Activated CD8-positive, alpha-beta memory T cell treated with anti-CD3 and anti-CD28 coated beads for 24 hours (primary cell): ENCODE data around the gene ELANE.
"Not testable (repeated sequence)": the region's sequence is repeated elsewhere in the genome, so short reads cannot be mapped to it uniquely, and the experiment has no call there.

Source experiments
- DNase-seq: peaks from one replicate; pipeline ENCODE4 v3.0.0-alpha.2; 2020

Gene ELANE

DNA sequence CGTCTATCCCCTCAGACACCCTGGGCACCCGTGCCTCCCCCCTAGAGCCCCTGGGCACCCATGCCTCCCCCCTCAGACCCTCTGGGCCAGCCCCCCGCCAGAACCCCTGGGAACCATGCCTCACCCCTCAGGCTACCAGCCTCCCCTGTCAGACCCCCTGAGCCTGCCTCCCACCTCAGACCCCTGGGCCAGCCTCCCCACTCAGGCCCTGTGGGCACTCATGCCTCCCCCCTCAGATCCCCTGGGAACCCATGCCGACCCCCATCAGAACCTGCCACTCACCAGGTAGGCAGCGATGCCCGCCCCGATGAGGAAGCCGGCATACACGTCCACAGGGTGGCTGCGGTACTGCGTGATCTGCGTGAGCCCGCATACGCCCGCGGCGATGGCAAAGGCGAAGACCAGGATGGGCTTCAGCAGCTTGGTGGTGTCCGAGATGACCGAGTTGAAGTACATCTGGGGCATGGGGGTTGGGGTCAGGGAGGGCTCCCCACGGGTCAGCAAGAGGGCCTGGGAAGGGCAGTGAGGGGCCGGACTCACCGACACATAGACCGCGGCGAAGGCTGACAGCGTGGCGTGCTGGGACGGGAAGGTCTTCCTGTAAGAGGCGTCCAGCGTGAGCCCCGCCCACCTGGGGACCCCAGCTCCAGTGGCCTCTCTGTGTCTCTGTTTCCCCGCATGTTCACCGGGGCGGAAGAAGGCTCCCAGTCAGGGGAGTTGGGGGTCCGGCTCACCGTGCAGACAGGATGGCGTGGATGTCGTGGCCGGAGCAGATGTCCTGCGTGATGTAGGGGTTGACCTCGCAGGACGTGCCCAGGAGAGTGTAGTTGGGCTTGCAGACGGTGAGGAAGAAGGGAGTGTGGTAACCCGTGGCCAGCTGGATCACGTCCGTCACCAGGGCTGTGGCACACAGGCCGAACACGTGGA is 37.7 kb upstream of the ELANE start:
- DNase-seq = no peak

- DNase-seq = no peak
Measured at GRCh38 chr19:815079-815774, 36.9 kb upstream of the ELANE start.

DNA sequence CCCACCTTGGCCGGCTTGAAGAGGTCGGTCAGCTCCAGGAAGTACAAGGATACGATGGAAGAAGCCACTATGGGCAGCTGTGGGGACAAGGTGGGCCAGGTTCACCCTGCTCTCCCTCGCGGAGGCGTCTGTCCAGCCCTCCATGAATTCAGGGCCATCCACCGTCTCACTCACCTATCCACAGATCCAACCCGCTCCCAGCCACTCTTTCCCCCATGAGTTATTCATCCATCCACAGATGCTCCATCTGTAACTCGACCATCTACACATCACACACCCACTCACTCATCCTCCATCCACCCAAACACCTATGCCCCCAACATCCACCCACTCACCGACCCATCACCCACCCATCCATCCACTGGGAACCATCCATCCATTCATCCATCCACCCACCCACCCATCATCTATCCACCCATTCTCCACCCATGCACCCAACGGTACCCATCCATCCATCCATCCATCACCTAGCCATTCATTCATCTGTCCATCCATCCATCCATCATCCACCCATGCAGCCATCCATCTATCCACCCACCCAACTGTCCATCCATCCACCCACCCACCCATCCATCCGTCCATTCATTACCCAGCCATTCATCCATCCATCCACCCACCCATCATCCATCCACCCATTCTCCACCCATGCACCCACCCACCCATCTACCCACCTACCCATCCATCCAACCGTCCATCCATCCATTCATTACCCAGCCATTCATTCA is 36.2 kb upstream of the ELANE start:
- DNase-seq = no peak

DNA sequence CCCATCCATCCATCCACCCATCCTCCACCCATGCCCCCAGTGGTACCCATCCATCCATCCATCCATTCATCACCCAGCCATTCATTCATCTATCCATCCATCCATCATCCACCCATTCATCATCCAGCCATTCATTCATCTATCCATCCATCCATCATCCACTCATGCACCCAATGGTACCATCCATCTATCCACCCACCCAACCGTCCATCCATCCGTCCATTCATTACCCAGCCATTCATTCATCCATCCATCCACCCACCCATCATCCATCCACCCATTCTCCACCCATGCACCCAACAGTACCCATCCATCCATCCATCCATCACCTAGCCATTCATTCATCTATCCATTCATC is 35.6 kb upstream of the ELANE start:
- no peak for DNase-seq

DNA sequence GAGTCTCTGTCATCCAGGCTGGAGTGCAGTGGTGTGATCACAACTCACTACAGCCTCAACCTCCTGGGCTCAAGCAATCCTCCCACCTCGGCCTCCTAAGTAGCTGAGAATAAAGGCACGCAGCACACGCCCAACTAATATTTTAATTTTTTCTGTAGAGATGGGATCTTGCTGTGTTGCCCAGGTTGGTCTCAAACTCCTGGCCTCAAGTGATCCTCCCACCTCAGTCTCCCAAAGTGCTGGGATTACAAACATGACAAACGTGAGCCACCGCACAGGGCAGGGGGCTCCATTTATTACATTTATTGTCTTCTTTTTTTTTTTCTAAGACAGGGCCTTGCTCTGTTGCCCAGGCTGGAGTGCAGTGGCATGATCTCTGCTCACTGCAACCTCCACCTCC is 31.9 kb upstream of the ELANE start:
- not testable (repeated sequence) for DNase-seq

DNA sequence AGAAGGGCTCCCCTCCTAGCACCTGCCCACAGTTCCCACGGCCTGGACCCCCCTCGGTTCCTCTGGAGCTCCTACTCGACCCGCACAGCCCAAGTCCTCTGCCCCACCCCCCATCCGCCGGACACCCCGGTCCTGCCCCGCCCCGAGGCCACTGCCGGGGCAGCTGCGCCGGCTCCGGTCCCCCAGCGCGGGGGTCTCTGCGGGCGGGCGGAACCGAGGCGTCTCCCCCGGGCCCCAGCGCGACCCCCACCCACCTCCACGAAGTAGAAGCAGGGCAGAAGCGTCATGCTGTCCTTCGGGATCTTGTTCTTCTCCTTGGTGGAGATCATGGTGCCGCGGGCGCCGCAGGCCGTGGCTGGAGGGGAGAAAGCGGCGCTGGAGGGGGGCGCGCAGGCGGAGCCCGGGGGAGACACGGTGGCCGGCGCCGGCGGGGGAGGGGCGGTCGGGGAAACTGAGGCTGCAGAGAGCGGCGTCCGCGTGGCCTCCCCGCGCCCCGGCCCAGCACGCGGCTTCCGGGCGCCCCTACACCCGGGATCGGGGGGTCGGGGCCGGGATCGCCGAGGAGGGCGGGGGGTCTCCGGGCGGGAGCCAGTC is 30.8 kb upstream of the ELANE start:
- no peak for DNase-seq

DNA sequence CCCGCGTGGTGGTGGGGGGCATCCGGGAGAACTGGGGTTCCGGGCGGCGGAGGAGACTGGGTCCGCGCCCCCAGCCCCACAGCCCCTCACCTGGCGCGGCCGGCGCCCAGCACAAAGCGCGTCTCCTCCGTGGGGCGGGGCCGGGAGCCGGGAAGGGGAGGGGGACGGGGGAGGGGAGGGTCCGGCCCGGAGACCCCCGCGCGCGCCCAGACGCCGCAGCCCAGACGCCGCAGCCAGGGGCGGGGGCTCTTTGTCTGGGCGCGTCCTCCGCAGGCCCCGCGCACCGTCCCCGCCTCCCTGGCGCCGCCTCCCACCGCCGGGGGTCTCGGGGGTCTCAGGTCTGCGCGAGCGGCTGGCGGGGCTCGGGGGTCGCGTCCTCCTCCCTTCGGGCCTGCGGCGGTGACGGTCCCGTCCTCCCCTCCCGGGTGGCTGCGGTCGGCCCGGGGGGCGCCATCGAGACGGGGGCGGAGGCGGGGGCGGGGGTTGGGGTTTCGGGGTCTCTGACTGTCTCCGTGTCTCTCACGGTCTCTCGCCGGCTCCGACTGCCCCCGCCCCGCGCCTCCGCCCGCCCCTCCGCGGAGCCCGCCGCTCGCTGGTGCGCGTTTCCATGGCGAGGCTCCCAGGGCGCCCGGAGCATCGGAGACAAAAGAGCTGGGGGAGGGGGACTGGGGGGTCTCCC is 30.1 kb upstream of the ELANE start, which contains the start of gene PLPPR3:
Gene PLPPR3 (minus strand): TSS at position 131 of the 679 bp plus-strand sequence. CDS start 396 bp downstream, outside the sequence.
- DNase-seq = no peak

- DNase-seq = no peak
Measured at GRCh38 chr19:823565-824121, 28.5 kb upstream of the ELANE start.

DNA sequence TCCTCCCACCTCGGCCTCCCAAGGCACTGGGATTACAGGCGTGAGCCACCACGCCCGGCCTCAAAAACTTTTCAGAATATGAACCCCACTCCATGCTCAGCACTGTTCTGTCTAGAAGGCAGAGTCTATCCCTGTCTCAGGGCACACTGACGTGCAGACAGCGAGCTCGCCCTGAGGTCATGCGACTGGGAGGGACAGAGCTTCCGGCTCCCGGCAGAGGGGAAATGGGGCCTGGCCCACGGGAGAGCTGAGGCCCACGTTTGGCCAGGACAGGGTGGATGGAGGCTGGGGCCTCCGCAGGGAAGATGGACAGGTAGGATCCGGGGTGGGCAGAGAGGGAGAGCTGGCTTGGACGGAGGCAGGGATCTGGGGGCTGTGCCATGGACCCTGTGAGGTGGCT is 27.2 kb upstream of the ELANE start:
- DNase-seq = no peak

GRCh38 chr19:825897-826644 is 26.0 kb upstream of the ELANE start:
- DNase-seq = no peak

DNA sequence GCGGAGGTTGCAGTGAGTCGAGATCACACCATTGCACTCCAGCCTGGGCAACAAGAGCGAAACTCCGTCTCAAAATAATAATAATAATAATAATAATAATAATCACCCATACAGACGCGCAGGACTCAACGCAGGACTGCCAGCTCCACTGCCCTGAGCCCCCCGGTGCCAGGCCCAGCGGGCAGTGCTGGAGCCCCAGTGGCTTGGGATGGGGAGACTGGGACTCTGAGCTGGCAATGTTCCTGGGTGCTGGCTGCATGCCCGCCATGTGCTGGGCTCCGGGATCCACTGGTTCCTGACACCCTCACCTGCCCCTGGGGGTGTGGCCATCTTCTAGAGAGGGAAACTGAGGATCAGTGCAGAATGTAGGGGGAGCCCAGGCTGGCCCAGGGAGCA is 24.8 kb upstream of the ELANE start:
- DNase-seq = no peak

GRCh38 chr19:827710-828321 is 24.3 kb upstream of the ELANE start, which contains the start of gene AZU1:
AZU1 (plus strand) TSS chr19:827837; CDS start chr19:827847, 10 bp downstream.
- DNase-seq = no peak

GRCh38 chr19:829129-829758 is 22.9 kb upstream of the ELANE start:
- DNase-seq = no peak

GRCh38 chr19:831407-832369 is 20.4 kb upstream of the ELANE start:
- DNase-seq = no peak

DNA sequence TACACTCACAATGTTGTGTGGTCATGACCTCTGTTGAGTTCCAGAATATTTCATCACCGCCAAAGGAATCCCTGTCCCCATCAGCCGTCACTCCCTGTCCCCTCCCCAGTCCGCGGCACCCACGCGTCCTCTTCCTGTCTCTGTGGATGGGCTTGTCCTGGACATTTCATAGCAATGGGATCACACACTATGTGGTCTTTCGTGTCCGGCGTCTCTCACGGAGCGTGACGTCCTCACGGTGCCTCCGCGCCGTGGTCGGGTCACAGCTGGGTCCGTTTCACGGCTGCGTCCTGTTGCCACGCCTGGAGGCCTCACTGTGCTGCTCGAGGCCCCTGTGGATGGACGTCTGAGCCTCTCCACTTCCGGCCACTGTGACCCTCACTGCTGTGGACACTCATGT is 17.9 kb upstream of the ELANE start:
- no peak for DNase-seq

DNA sequence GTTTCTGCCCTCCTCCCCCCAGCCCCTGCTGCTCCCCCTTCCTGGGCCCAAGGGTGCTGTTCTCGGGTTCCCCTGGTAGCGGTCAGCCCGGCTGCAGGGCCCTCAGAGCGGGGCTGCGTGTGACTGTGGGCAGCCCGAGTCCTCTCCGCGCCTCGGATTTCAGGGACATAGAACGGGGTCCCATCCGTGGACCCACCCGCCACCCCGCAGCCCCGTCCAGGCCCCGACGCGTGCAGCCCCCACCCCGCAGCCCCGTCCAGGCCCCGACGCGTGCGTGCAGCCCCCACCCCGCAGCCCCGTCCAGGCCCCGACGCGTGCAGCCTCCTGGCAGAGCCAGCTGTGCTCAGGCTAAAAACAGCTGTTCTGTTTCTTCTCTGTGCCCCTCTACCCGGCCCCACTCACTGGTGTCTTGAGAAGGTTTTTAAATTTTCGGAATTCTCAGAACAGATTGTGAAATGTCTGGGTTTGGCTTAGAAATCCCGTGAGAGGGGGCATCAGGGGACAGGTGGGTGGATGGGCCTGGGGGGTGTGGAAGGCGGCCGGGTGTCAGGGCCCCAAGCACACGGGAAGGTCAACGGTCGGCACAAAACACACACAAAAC is 16.8 kb upstream of the ELANE start:
- DNase-seq = no peak

GRCh38 chr19:840519-841206 is 11.4 kb upstream of the ELANE start, which contains the start of gene PRTN3:
PRTN3 (plus strand) TSS chr19:840999; CDS start chr19:841009, 10 bp downstream.
- DNase-seq = no peak

DNA sequence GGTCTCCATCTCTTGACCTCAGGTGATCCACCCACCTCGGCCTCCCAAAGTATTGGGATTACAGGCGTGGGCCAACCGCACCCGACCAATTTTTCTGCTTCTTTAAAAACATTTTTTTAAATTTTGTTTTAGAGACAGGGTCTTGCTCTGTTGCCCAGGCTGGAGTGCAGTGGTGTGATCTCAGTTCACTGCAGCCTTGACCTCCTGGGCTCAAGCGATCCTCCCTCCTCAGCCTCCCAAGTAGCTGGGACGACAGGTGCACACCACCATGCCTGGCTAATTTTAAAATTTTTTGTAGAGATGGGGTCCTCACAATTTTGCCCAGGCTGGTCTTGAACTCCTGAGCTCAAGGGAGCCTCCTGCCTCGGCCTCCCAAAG is 9.3 kb upstream of the ELANE start:
- not testable (repeated sequence) for DNase-seq
